ENCODE results near the gene TBC1D10A. TPM values are rescaled to one million over a fixed set of nuclear protein-coding genes. Genes with fewer than 3 reads are reported as not detected.

TBC1D10A gene
- total RNA-seq, 1 donor from 2014 or later, result 51.3 TPM

- no peak for DNase-seq (ENCODE audit: extremely low spot score in 2 of 2)
- Histone ChIP-seq H3K4me1 (no peaks in the 10 kb centered on the region), H3K9me3 (no peaks in the 10 kb centered on the region), H3K27ac (no peak overlapping the region), H3K4me3 (no peak overlapping the region), H3K36me3 (peaks cover 0 to 82% of the 10 kb centered on the region in 2 donors), H3K27me3 (no peaks in the 10 kb centered on the region)
- intact Hi-C loops (cut with DNase I), result no loop called here
- TF ChIP-seq POLR2AphosphoS5 (IDR thresholded peaks at IDR 0.05; ENCODE audit: insufficient read depth in 1 of 2, low read depth in 1 of 2) (no peak), POLR2A (IDR thresholded peaks at IDR 0.05) (no peak), CTCF (IDR thresholded peaks at IDR 0.05) (no peak)
These were observed 7.9 kb upstream of the TBC1D10A start for GRCh38 chr22:30334646-30335045.

- Histone ChIP-seq H3K9me3 (no peaks in the 10 kb centered on the region), H3K27me3 (no peaks in the 10 kb centered on the region), H3K4me3 (no peak overlapping the region), H3K36me3 (peaks cover 0 to 73% of the 10 kb centered on the region in 2 donors), H3K4me1 (no peaks in the 10 kb centered on the region), H3K27ac (no peak overlapping the region)
- intact Hi-C loops (cut with DNase I), result no loop called here
- TF ChIP-seq POLR2A (IDR thresholded peaks at IDR 0.05) (no peak), POLR2AphosphoS5 (IDR thresholded peaks at IDR 0.05; ENCODE audit: insufficient read depth in 1 of 2, low read depth in 1 of 2) (no peak), CTCF (IDR thresholded peaks at IDR 0.05) (no peak)
- DNase-seq (ENCODE audit: extremely low spot score in 2 of 2), result no peak
These were observed 7.0 kb upstream of the TBC1D10A start for GRCh38 chr22:30333707-30334087.

- Histone ChIP-seq H3K27ac (no peak overlapping the region), H3K4me1 (no peaks in the 10 kb centered on the region), H3K9me3 (no peaks in the 10 kb centered on the region), H3K27me3 (no peaks in the 10 kb centered on the region), H3K4me3 (no peak overlapping the region), H3K36me3 (peaks cover 0 to 67% of the 10 kb centered on the region in 2 donors)
- no peak for DNase-seq (ENCODE audit: extremely low spot score in 2 of 2)
- TF ChIP-seq POLR2AphosphoS5 (IDR thresholded peaks at IDR 0.05; ENCODE audit: insufficient read depth in 1 of 2, low read depth in 1 of 2), result no peak
- TF ChIP-seq CTCF (IDR thresholded peaks at IDR 0.05), result no peak
- TF ChIP-seq POLR2A (IDR thresholded peaks at IDR 0.05), result no peak
- intact Hi-C loops (cut with DNase I), result no loop called here
These were observed 6.4 kb upstream of the TBC1D10A start for GRCh38 chr22:30332994-30333706.

DNA sequence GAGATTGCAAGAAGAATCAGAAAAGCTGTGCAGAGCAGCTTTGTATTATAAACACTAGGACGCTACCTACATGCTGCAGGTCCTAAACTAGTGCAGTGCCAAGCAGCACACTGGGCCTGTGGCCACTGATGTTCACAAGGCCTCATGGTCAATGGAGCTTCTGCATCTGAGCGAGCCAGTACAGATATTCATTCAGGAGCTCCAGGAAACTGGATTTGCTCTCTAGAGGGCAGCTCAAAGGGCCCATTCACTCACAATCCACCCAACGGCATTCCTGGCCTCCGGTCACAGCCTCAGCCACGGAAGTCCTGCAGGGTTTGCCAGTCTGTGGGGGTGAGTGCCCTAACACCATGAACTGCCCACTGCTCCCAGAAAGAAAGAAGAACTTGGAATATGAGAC, 5.8 kb upstream of the TBC1D10A start:
- peaks cover 3% of the 10 kb centered on the region for H3K4me1 ChIP-seq
- DNase-seq (ENCODE audit: extremely low spot score in 2 of 2), result no peak
- no peaks in the 10 kb centered on the region for H3K9me3 ChIP-seq
- H3K27me3 ChIP-seq, result no peaks in the 10 kb centered on the region
- H3K27ac ChIP-seq, result no peak overlapping the region
- intact Hi-C loops (cut with DNase I), result no loop called here
- TF ChIP-seq POLR2A (IDR thresholded peaks at IDR 0.05) (no peak), CTCF (IDR thresholded peaks at IDR 0.05) (no peak), POLR2AphosphoS5 (IDR thresholded peaks at IDR 0.05; ENCODE audit: insufficient read depth in 1 of 2, low read depth in 1 of 2) (no peak)
- no peak overlapping the region for H3K4me3 ChIP-seq
- H3K36me3 ChIP-seq, result peaks cover 0 to 61% of the 10 kb centered on the region in 2 donors

DNA sequence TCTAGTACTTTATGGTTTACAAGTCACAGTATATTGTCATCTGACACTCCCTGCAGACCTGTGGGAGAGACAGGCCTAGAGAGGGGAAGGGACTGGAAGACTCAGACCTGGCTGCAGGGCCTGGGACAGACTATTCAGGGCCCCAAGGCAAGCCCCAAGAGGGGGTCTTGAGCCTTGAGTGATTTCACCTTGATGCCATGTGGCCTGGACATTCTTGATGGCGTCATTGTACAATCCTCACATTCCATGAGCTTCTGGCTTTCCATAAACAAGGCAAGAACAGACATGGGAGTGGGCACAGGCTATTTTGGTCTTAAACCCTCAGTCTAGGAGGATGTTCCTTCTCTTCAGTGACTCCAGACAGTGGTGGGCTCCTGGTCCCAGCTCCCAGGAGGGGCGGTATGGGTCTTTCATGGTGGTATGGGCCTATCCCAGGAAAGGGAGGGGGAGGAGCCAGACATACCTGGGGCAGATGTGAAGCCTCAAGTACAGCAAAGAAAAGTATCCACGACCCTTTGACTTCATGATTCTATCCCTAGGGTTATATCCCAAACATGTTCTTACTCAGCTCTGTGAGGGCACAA, 1.8 kb upstream of the TBC1D10A start:
- H3K9me3 ChIP-seq, result no peaks in the 10 kb centered on the region
- intact Hi-C loops (cut with DNase I), result no loop called here
- H3K27ac ChIP-seq, result no peak overlapping the region
- H3K4me1 ChIP-seq, result peaks cover 34% of the 10 kb centered on the region
- no peak overlapping the region for H3K4me3 ChIP-seq
- DNase-seq (ENCODE audit: extremely low spot score in 2 of 2), result no peak
- TF ChIP-seq POLR2A (IDR thresholded peaks at IDR 0.05) (no peak), POLR2AphosphoS5 (IDR thresholded peaks at IDR 0.05; ENCODE audit: insufficient read depth in 1 of 2, low read depth in 1 of 2) (no peak), CTCF (IDR thresholded peaks at IDR 0.05) (no peak)
- H3K27me3 ChIP-seq, result no peaks in the 10 kb centered on the region
- H3K36me3 ChIP-seq, result peaks cover 0 to 21% of the 10 kb centered on the region in 2 donors
